Brain microvascular endothelial cell (primary cell): ENCODE data around the gene FGR.

Source experiments
- DNase-seq: peaks from one replicate; pipeline ENCODE4 v3.0.0-alpha.2; 2020
- H3K27ac ChIP-seq: fragments of 250-450 bp; sonication (Bioruptor Pico); 2 replicates; pipeline ENCODE4 v1.5.1; 2020; ENCODE audit warnings: mild to moderate bottlenecking, moderate library complexity
- H3K27me3 ChIP-seq: fragments of 250-450 bp; sonication (Bioruptor Pico); replicated peaks from 2 replicates; pipeline ENCODE4 v1.5.1; 2020; ENCODE audit warnings: mild to moderate bottlenecking
- H3K36me3 ChIP-seq: fragments of 250-450 bp; sonication (Bioruptor Pico); replicated peaks from 2 replicates; pipeline ENCODE4 v1.5.1; 2020; ENCODE audit warnings: mild to moderate bottlenecking
- H3K4me3 ChIP-seq: 2 replicates; pipeline ENCODE4 v1.5.1; 2011; ENCODE audit warnings: low read depth, mild to moderate bottlenecking, control low read depth, low read length, moderate library complexity
- CTCF ChIP-seq: IDR thresholded peaks from 2 replicates; pipeline ENCODE4 v1.5.1; 2011; ENCODE audit warnings: low read depth, mild to moderate bottlenecking, moderate library complexity, low read length, control low read depth, inconsistent platforms; ENCODE audit errors: missing control alignments
- in situ Hi-C: cut with HindIII; loops from 2 replicates; pipeline ENCODE4 v1.10.0; 2017; ENCODE audit warnings: low sequenced_read_pairs, low pct_ligation_motif_present

Gene FGR

GRCh38 chr1:27575840-27576331 is 59.1 kb downstream of the FGR start:
- Histone ChIP-seq H3K4me3 (peak overlapping the region; percentile 42), H3K36me3 (no peaks in the 10 kb centered on the region), H3K27me3 (no peaks in the 10 kb centered on the region), H3K27ac (peak overlapping the region; percentile 60)
- DNase-seq: no peak
- in situ Hi-C loops: no loop called here
- peak; percentile 14 for TF ChIP-seq CTCF

GRCh38 chr1:27574871-27575831 is 59.8 kb downstream of the FGR start:
- TF ChIP-seq CTCF: peak; percentile 22
- Histone ChIP-seq H3K27ac (peak overlapping the region; percentile 60), H3K4me3 (peak overlapping the region; percentile 35), H3K27me3 (no peaks in the 10 kb centered on the region), H3K36me3 (no peaks in the 10 kb centered on the region)
- in situ Hi-C loops: loop anchor here (25.0 kb wide), 1 partner anchor 163 kb away; no protein-coding TSS in a partner anchor
- peak; percentile 68 for DNase-seq

- TF ChIP-seq CTCF: no peak
- in situ Hi-C loops: loop anchor here (25.0 kb wide), 1 partner anchor 162 kb away; no protein-coding TSS in a partner anchor
- Histone ChIP-seq H3K36me3 (no peaks in the 10 kb centered on the region), H3K27ac (no peak overlapping the region), H3K4me3 (no peak overlapping the region), H3K27me3 (no peaks in the 10 kb centered on the region)
- no peak for DNase-seq
These were observed 60.8 kb downstream of the FGR start for GRCh38 chr1:27574001-27574781.

GRCh38 chr1:27572679-27573426 is 62.1 kb downstream of the FGR start:
- in situ Hi-C loops: loop anchor here (25.0 kb wide), 1 partner anchor 161 kb away; no protein-coding TSS in a partner anchor
- Histone ChIP-seq H3K4me3 (no peak overlapping the region), H3K27ac (no peak overlapping the region), H3K27me3 (no peaks in the 10 kb centered on the region), H3K36me3 (no peaks in the 10 kb centered on the region)
- peak; percentile 54 for DNase-seq
- TF ChIP-seq CTCF: no peak

GRCh38 chr1:27572019-27572678 is 62.8 kb downstream of the FGR start:
- H3K27me3 ChIP-seq: no peaks in the 10 kb centered on the region
- TF ChIP-seq CTCF: no peak
- no peaks in the 10 kb centered on the region for H3K36me3 ChIP-seq
- in situ Hi-C loops: loop anchor here (25.0 kb wide), 1 partner anchor 160 kb away; no protein-coding TSS in a partner anchor
- H3K27ac ChIP-seq: no peak overlapping the region
- H3K4me3 ChIP-seq: no peak overlapping the region
- no peak for DNase-seq
